HEK293T (cell line): Measurements from ENCODE around the gene HNRNPU.

Experiments used
- ARNT ChIP-seq: fragments of 450-650 bp; IDR thresholded peaks from 2 replicates; pipeline ENCODE4 v1.6.1; 2017; ENCODE audit warnings: mild to moderate bottlenecking
- BHLHE40 ChIP-seq: fragments of 450-650 bp; IDR thresholded peaks from 2 replicates; pipeline ENCODE4 v1.6.1; 2016; ENCODE audit warnings: mild to moderate bottlenecking, moderate library complexity, borderline replicate concordance
- ELF4 ChIP-seq: fragments of 450-650 bp; IDR thresholded peaks from 2 replicates; pipeline ENCODE4 v1.6.1; 2017; ENCODE audit warnings: antibody characterized with exemption
- FOXK2 ChIP-seq: fragments of 450-650 bp; IDR thresholded peaks from 2 replicates; pipeline ENCODE4 v1.6.1; 2016; ENCODE audit warnings: mild to moderate bottlenecking
- FOXM1 ChIP-seq: fragments of 450-650 bp; IDR thresholded peaks from 2 replicates; pipeline ENCODE4 v1.6.1; 2017; ENCODE audit warnings: mild to moderate bottlenecking, borderline replicate concordance
- LEF1 ChIP-seq: fragments of 450-650 bp; IDR thresholded peaks from 2 replicates; pipeline ENCODE4 v1.6.1; 2017; ENCODE audit warnings: mild to moderate bottlenecking, borderline replicate concordance
- NFRKB ChIP-seq: fragments of 450-650 bp; IDR thresholded peaks from 2 replicates; pipeline ENCODE4 v1.6.1; 2016; ENCODE audit warnings: mild to moderate bottlenecking, moderate library complexity
- SP1 ChIP-seq: fragments of 450-650 bp; IDR thresholded peaks from 2 replicates; pipeline ENCODE4 v1.6.1; 2017
- SUZ12 ChIP-seq: fragments of 450-650 bp; IDR thresholded peaks from 2 replicates; pipeline ENCODE4 v1.6.1; 2016; ENCODE audit warnings: mild to moderate bottlenecking
- ZNF384 ChIP-seq: fragments of 450-650 bp; IDR thresholded peaks from 2 replicates; pipeline ENCODE4 v1.6.1; 2016
- TF ChIP-seq, protein P1 (sequence below): fragments of 450-650 bp; IDR thresholded peaks from 2 replicates; pipeline ENCODE4 v1.6.1; 2016

DNA sequence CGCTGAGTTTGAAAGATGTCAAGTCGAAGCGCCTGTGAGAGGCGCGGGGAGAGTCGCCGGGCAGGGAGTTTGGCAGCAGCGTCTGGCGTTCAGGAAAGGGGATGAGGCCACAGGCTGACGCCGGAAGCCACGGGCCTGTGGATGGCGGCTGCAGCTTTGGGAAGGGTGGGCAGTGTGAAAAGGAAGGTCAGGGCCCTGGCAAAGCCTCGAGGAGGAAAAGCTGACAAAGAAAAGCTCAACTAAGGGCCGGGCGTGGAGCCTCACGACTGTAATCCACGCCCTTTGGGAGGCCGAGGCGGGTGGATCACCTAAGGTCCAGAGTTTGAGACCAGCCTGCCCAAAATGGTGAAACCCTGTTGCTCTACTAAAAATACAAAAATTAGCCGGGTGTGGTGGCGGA is 54.1 kb downstream of the HNRNPU start:
- TF ChIP-seq ZNF384 (no peak), FOXM1 (no peak), ELF4 (no peak), SP1 (no peak), BHLHE40 (no peak), LEF1 (no peak), NFRKB (no peak), ARNT (no peak), FOXK2 (no peak), SUZ12 (no peak)
- TF ChIP-seq, protein P1, sequence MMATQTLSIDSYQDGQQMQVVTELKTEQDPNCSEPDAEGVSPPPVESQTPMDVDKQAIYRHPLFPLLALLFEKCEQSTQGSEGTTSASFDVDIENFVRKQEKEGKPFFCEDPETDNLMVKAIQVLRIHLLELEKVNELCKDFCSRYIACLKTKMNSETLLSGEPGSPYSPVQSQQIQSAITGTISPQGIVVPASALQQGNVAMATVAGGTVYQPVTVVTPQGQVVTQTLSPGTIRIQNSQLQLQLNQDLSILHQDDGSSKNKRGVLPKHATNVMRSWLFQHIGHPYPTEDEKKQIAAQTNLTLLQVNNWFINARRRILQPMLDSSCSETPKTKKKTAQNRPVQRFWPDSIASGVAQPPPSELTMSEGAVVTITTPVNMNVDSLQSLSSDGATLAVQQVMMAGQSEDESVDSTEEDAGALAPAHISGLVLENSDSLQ = no peak
